HG03342 (cell line): ENCODE results near the gene PXYLP1.
"Not testable (repeated sequence)": the region's sequence is repeated elsewhere in the genome, so short reads cannot be mapped to it uniquely, and the experiment has no call there.

Experiments used
- ATAC-seq: cut with Tn5 transposase; IDR thresholded peaks from one replicate; pipeline ENCODE4 v1.9.1; 2021; ENCODE audit warnings: mild to moderate bottlenecking, moderate library complexity; ENCODE audit not compliant: unreplicated experiment

The PXYLP1 gene, protein sequence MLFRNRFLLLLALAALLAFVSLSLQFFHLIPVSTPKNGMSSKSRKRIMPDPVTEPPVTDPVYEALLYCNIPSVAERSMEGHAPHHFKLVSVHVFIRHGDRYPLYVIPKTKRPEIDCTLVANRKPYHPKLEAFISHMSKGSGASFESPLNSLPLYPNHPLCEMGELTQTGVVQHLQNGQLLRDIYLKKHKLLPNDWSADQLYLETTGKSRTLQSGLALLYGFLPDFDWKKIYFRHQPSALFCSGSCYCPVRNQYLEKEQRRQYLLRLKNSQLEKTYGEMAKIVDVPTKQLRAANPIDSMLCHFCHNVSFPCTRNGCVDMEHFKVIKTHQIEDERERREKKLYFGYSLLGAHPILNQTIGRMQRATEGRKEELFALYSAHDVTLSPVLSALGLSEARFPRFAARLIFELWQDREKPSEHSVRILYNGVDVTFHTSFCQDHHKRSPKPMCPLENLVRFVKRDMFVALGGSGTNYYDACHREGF

DNA sequence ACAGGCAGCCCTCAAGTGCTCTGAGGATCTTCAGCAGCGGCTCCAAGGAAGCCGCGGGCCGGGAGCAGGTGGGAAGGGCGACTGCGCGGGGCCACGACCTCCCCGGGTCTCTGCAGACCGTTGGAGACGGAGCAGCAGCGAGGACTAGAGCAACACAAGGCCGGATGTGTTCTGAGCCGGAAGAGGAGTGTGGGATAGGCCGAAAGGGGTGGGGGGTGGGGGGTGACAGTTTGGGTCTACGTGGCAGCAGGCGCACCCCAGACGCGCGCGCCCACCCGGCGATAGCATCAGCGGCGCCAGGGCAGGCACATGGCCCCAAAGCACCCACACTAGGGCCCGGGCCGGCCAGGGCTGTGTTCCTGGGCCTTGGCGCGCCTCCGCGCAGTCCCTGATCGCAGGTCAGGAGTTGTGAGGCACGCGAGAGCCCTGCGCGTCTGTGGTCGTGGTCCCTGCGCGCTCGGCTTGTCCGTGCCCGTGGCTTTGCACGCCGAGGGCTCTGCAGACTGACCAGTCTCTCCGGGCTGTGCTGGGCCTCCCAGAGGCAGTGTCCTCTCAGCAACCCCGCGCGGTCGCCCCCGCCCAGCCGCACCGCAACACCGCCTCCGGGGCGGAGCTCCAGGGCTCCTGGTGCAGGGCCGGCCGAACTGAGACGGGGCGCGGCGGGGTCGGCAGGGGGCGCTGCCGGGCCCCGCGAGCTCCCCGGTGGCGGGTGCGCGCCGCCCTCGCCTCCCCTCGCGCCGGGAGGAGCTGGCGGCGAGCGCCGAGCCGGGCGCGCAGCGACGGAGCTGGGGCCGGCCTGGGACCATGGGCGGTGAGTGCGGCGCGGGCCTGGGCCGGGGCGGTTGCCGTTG lies at the start of gene PXYLP1:
PXYLP1 (plus strand) TSS at position 725 of the 851 bp plus-strand sequence. CDS start 28,351 bp downstream, outside the sequence.
- peak; percentile 94 for ATAC-seq

DNA sequence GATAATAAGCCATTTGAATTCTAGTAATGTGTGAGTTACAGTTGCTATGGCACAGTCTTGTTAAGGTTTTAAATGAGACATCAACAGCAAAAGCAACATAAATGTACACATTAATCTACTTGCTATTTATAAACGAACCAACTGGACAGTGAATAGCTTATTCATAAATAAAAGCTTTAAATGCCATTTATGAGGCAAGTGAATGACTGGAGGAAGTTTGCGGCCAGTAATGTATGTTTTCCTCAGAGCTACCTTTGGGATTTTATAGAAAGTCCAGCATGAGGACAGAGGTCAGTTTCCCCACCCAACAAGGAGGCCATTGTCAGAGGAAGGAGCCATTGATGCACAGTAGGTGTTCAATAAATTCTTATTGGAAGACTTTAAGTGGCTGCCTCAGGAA lies 48.0 kb upstream of the PXYLP1 start:
- no peak for ATAC-seq

DNA sequence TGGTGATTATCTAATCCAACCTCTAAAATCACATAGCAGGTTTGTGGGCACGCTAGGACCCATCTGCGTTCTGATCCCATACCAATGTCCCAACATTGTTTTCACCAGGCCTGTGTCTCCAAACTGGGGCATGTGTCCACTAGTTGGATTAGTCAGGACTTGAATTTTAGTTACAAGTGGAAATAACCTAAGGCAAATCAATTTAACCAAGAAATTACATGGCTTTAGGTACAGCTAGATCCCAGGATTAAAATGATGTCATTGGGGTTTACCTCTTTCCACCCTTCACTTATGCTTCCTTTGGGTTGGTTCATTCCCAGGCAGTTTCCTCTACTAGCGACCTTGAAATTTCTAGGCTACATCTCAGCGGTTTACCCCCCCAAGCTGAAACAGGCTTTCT lies 47.2 kb upstream of the PXYLP1 start:
- no peak for ATAC-seq

DNA sequence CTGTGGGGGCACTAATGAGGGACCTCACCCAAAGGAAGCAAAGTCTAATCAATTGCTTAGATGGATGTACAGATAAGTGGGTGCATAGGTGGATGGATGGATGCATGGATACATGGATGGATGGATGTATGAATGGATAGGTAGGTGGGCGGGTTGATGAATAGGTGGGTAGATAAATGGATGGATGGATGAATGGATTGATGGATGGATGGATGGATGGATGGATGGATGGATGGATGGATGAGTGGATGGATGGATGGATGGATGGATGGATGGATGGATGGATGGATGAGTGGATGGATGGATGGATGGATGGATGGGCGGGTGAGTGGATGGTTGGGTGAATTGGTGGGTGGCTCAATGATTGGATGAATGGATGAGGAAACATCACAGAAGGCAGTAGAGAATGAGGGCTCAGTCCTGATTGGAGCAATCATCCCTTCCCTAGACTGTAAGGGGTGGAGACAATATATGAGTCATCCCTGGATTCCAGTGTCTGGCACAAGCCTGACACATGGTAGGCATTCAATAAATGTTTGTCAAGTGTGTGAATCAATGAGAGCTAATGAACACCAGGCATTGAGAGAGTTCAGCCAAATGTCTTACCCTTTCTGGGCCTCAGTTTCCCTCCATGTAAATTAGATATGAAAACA lies 40.4 kb upstream of the PXYLP1 start:
- no peak for ATAC-seq

DNA sequence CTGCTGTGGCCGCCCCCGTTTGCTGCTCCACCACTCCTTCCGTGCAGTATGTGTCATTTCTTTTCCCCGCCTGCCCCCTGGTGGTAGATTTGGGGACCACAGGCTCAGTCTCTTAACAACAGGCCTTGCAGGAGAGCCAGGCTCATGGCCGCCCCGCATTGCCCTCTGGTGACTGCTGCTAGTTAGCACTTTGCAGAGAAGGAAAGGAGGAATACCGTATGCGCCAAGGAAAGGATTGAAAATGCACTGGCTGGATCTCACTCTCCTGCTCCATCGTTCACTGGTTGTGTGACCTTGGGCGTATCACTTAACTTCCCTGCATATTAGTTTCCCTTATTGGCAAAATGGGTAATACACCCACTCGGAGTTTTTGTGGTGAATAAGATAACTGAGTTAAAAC lies 39.3 kb upstream of the PXYLP1 start:
- peak; percentile 100 for ATAC-seq

DNA sequence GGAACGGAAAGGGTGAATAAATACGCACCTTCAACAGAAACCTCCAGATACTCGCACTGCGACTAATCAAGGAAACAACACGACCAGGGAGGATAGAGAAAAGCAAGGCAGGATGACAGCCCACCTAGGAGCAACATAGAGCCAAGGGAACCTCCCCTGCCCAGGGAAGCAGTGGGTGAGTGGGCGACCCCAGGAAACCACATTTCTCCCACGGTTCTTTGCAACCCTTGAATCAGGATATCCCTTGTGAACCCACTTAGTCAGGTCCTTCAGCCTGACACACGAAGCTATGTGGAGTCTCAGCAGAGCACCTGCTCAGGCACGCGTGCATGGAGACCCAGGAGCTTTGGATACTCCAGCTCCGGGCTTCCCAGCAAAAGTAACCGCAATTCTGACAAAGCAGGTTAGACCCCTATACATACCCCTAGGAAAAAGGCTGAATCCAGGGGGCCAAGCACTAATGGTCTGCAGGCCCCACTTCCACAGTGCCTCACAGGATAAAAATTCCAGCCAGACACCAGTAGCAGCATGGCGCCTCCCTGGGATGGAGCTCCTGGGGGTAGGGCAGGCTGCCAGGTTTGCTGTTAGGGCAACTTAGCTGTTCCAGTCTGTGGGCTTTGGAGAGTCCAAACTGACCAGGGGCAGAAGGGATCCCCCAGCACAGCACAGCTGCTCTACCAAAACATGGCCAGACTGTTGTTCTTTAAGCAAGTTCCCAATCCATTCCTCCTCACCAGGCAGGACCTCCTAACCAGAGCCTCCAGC lies 38.4 kb upstream of the PXYLP1 start:
- no peak for ATAC-seq

DNA sequence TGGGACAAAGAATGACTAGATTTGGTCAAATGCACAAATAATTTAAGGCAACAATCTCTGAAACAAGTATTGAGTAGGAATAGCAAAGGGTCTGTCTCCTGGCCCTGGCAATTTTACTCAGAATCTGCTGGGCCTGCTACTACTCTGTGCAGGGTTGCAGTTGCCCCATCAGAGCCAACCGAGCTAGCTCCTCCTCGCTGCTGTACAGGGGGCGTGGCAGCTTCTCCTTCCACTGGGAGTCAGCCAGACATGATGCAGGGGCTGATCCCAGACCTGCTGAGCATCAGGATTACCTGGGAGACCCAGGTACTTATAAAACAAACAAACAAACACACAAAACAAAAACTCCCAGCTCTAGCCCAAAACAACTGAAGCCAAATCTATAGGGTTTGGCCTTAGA lies 30.5 kb upstream of the PXYLP1 start:
- ATAC-seq, result no peak

DNA sequence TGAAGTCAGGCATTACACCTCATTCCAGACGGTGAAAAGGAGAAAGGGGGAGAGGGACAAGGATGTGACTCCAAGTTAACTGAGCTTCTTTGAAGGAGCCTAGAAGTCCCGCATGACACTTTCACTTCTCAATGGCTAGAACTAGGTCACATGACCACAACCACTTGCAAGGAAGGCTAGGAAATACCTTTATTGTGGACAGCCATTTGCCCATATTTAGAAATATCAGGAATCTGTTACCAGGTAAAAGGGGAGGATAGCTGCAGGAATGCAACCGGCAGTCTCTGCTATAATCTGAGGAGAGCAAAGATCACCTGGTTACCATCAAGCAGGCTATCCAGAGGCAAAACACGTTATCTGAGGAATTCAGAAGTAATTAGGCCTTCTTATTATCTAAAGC lies 28.9 kb upstream of the PXYLP1 start:
- no peak for ATAC-seq

DNA sequence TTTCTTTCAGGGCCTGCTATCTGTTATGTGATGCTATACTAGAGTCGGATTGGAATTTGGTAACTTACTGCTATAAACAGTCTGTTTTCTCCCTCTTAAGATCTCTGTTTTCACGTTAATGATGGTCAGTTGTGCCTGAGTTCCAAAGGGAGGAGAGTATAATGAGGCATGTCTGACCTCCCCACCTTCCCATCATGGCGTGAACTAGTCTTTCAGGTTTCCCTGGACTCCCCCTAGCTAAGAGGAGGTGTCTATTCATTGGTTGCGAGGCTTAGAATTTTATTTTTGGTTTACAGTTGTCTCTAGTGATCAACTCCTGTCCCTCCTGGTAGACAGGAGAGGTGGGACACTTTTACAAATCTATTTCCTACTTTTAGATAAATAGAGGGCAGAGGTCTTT lies 27.8 kb upstream of the PXYLP1 start:
- ATAC-seq, result no peak

DNA sequence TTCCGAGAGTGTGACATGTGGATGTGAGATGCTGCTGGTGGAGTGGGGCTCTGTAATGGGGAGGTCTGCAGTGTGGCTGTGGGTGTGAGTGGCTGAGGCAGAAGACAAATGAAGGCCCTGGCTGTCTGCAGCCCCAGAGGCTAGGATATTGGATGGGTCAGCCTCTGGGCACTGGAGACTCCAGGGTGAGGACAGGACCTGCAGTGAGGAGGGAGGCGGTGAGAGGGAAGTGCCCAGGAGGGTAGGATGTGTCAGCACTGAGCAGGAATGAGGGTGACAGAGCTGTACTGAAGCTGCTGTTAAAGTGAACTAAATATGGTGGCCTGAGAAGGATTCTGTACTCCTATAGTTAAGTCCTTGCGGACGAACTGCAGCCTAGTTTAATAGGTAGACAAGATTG lies 27.3 kb upstream of the PXYLP1 start:
- no peak for ATAC-seq

DNA sequence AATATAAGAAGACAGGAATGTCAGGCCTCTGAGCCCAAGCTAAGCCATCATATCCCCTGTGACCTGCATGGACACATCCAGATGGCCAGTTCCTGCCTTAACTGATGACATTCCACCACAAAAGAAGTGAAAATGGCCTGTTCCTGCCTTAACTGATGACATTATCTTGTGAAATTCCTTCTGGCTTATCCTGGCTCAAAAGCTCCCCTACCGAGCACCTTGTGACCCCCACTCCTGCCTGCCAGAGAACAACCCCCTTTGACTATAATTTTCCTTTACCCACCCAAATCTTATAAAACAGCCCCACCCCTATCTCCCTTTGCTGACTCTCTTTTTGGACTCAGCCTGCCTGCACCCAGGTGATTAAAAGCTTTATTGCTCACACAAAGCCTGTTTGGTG lies 20.3 kb upstream of the PXYLP1 start:
- ATAC-seq, result not testable (repeated sequence)

DNA sequence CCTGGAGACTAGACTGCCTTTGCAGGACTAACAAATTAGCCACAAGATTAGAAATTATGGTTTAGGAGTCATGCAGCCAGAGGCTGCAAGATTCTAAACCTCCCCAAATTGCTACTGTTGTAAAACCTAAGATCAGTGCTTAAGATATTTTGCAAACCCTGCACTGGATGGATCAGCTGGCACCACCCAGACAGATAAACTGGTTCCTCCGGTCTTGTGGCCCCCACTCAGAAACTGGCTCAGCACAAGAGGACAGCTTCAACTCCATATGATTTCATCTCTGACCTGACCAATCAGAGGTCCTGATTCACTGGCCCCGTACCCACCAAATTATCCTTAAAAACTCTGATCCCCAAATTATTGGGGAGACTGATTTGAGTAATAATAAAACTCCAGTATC lies 19.5 kb upstream of the PXYLP1 start:
- no peak for ATAC-seq

DNA sequence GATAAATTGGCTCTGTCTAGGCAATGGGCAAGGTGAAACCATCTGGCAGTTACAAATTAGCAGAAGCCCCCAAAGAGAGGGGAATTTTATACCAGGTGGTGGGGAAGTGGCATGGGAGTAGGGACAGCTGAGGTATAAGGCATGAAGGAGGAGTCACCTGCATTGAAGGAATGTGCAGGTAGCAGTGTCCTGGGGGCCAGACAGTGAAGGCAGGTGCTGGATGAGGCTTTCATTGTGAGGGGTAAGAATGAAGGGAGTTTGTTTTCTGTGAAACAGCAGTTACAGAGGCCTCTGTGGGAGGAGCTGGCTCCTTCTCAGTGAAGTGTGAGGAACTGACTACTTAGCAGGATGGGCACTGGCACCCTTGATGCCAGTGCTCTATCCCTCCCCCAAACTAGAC lies 19.1 kb upstream of the PXYLP1 start:
- ATAC-seq, result no peak

DNA sequence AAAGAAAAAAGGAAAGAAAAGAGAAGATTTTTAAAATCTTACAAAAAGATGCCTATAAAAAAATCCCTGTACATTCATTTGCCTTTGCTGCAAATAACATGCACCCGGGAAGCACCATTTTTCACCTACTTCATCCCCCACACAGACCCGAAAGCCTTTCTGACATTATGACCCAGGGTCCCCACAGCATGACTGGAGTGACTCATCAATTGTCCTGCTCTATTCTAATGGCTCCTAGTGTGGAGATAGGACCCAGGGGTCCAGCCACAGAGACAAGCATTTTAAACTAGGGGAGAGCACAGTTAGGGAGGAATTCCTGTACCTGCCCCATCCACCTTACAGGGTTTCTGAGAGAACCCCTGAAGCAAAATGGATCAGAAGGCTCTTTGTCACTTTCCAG lies 14.7 kb upstream of the PXYLP1 start:
- ATAC-seq, result no peak

DNA sequence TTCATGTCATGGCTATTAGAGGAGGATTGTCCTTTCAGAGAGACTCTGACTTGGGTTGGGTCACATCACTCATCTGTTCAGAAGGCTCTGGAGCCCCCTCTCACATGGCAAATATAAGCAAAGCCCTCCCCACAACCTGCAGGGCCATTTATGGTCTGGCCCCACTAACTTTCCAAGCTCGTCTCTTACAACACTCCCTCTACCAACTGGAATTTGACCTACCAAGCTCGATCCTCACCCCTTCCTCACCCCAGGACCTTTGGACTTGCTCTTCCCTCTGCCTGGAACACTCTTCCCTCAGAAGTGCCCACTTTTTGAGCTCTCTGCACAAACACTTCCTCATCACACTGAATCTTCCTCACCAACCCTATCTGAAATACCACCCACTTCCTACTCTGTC lies 14.2 kb upstream of the PXYLP1 start:
- no peak for ATAC-seq

DNA sequence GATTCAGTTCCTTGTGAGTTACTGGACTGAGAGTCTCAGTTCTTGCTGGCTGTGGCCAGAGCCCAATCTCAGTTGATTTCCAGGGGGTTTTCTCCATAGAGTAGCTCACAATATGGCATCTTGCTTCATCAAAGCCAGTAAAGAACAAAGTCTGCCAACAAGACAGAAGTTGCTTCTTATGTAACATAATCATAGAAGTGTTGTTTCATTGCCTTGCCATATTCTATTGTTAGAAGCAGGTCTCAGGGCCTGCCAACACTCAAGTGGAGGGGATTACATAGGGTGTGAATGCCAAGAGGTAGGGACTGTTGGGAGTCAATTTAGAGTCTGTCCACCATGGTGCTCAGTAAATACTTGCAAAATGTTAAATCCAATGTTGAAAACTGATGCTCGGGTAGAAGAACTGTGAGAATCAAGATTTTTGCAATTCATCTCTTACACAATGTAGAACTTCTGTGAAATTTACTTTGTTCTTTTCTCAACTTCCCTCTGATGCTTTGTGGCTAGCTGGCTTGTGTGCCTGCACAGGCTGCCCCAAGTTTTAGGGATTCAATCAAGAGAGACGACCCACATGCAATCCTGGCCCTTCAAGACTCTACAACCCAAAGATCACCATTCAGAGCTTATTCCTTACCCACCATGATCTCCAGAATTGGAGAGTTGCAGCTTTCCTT lies 13.3 kb upstream of the PXYLP1 start:
- ATAC-seq, result no peak

DNA sequence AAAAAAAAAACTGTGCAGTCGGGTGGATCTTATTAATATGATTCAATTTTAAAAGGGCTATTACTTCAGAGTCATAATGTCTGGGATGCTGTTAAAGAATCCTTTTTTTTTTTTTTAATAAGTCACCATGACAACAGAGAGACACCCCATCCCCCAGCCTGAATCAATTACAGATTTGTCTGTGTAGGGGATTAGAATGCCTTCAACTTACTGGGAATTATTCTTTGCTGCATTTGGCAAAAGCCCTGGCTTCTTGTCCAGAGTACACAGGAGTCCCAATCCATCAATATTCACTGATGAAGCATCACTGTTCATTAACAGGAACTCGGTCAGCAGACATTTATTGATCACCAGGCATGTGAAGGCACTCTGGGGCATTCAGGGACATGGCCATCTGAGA lies 12.7 kb upstream of the PXYLP1 start:
- ATAC-seq, result no peak

DNA sequence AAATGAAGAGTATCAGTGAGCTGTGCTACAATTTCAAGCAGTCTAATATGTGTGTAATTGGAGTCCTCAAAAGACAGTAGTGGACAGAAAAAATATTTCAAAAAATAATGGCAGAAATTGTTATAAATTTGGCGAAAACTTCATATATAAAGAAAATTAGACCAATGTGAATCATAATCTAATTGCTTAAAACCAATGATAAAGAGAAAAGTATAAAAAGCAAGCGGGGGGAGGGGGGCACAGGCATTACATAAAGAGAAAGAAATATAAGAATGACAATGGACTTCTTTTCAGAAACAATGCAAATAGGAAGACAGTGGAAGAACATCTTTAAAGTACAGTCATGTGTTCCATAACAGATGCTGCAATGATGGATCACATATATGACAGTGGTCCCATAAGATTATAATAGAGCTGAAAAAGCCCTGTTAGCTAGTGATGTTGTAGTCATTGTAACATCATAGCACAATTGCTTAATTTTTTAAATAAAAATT lies 7.9 kb upstream of the PXYLP1 start:
- no peak for ATAC-seq

DNA sequence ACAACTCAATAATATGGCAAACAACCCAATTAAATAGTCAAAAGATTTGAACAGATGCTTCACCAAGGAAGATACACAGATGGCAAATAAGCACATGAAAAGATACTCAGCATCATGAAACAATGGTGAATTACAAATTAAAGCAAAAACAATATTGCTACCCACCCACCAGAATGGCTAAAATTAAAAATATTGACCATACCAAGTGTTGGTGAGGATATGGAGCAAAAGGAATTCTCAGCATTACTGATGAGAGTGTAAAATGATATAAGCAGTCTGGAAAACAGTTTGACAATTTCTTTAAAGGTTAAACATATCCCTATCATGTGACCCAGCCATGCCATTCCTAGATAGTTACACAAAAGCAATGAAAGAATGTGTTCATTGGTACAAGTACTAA lies 5.7 kb upstream of the PXYLP1 start:
- ATAC-seq, result no peak

DNA sequence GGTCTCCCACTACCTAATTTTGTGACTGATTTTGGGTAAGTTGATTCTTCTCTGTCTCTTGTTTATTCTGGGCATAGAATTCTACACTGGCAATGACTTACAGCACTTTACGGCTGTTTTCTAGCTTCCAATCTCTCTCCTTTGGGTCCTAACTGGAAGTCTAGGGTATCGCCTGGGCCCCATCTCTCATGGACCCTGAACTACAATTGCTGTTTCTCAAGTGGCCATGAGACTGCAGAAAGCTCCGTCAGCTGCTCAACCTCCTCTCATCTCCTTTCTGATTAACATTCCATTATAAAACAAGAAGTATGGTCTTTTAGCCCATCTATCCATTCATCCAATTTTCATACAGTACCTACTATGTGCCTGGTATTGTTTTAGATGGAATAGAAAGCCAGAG lies 4.4 kb upstream of the PXYLP1 start:
- no peak for ATAC-seq
